Right atrium auricular region (tissue), 2 donors: ENCODE data around the gene KCTD8. TPM values are rescaled to one million over a fixed set of nuclear protein-coding genes. Genes with fewer than 3 reads are reported as not detected.

Experiments used
- DNase-seq: peaks from one replicate; pipeline ENCODE4 v3.0.0-alpha.2; 2019; ENCODE audit warnings: low spot score
- H3K27ac ChIP-seq, 2 donors: fragments of 200-600 bp; sonication (generic); 1 replicate in 1 of 2; 2 replicates in 1 of 2; pipeline ENCODE4 v1.5.1; 2016 to 2019
- H3K27me3 ChIP-seq, 2 donors: fragments of 200-600 bp; sonication (generic); one replicate each; pipeline versions ENCODE4 v1.5.1 to v1.6.0; 2017 to 2019
- H3K36me3 ChIP-seq: fragments of 200-600 bp; sonication (generic); one replicate; pipeline ENCODE4 v1.5.1; 2016
- H3K4me1 ChIP-seq, 2 donors: fragments of 200-600 bp; sonication (generic); one replicate each; pipeline versions ENCODE4 v1.5.1 to v1.6.0; 2017 to 2019
- H3K4me3 ChIP-seq, 2 donors: fragments of 200-600 bp; sonication (generic); 1 replicate in 1 of 2; 2 replicates in 1 of 2; pipeline ENCODE4 v1.5.1; 2017 to 2019; ENCODE audit warnings: mild to moderate bottlenecking in 1 of 2, moderate library complexity in 1 of 2
- H3K9me3 ChIP-seq, 2 donors: fragments of 200-600 bp; sonication (generic); one replicate each; pipeline ENCODE4 v1.5.1; 2019
- CTCF ChIP-seq, 2 donors: fragments of 200-600 bp; sonication (generic); IDR thresholded peaks; one replicate each; pipeline ENCODE4 v1.5.1; 2019; ENCODE audit warnings: antibody characterized with exemption in 2 of 2
- total RNA-seq, 2 donors: library from RNA; depleted of rRNA; stranded (reverse); fragments of >200 nt; gene quantifications; one replicate each; pipeline ENCODE4 v1.1.0, GENCODE V29; 2016

Gene KCTD8
- total RNA-seq, 2 donors from 2014 or later = 0.74 to 1.0 TPM

- Histone ChIP-seq H3K27me3 (no peaks in the 10 kb centered on the region), H3K4me3 (no peak overlapping the region), H3K9me3 (peaks cover 0 to 10% of the 10 kb centered on the region in 2 donors), H3K27ac (no peak overlapping the region), H3K4me1 (no peaks in the 10 kb centered on the region), H3K36me3 (no peaks in the 10 kb centered on the region)
- DNase-seq = no peak
- no peak for TF ChIP-seq CTCF (IDR thresholded peaks at IDR 0.05)
Observed at GRCh38 chr4:44145868-44146267, 302.7 kb downstream of the KCTD8 start.

DNA sequence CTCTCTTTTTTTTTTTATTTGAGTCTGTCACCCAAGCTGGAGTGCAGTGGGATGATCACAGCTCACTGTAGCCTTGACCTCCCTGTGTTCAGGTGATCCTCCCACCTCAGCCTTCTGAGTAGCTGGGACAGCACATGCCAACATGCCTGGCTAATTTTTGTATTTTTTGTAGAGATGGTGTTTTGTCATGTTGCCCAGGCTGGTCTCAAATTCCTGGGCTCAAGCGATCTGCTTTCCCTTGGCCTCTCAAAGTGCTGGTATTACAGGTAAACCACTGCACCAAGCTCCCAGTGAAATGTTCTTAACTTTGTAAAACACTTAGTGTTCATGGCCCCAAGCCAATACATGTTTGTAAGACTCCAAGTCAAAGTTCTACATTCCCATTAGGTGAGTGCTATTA is 316.1 kb downstream of the KCTD8 start:
- Histone ChIP-seq H3K27ac (no peak overlapping the region), H3K4me1 (no peaks in the 10 kb centered on the region), H3K9me3 (peaks cover 0 to 7% of the 10 kb centered on the region in 2 donors), H3K27me3 (no peaks in the 10 kb centered on the region), H3K36me3 (no peaks in the 10 kb centered on the region), H3K4me3 (no peak overlapping the region)
- no peak for TF ChIP-seq CTCF (IDR thresholded peaks at IDR 0.05)
- no peak for DNase-seq

Other genes starting within 250 kb of the KCTD8 start
- 1 to 10 TPM; 1.4 TPM for gene YIPF7, start 202.8 kb upstream of the KCTD8 start, total RNA-seq
- gene GUF1, start 229.6 kb upstream of the KCTD8 start, total RNA-seq = 10 to 100 TPM; 11.8 to 28.9 TPM